HEK293 (cell line): Measurements from ENCODE around the gene RAB39A.

Source experiments
- GLIS1 ChIP-seq: fragments of 450-650 bp; formaldehyde crosslinking; IDR thresholded peaks from 2 replicates; pipeline ENCODE4 v1.5.1; 2016; ENCODE audit warnings: missing biosample characterization, missing genetic modification characterization
- KLF7 ChIP-seq: fragments of 450-650 bp; formaldehyde crosslinking; IDR thresholded peaks from 2 replicates; pipeline ENCODE4 v1.5.1; 2016; ENCODE audit warnings: missing biosample characterization, missing genetic modification characterization, borderline replicate concordance
- MEIS1 ChIP-seq: sonication (generic); formaldehyde crosslinking; IDR thresholded peaks from 2 replicates; pipeline ENCODE4 v1.8.1; 2022; ENCODE audit warnings: missing genetic modification reagents, mild to moderate bottlenecking, borderline replicate concordance
- PRDM1 ChIP-seq: fragments of 450-650 bp; formaldehyde crosslinking; IDR thresholded peaks from 2 replicates; pipeline ENCODE4; 2016; ENCODE audit warnings: missing biosample characterization, missing genetic modification characterization
- SCRT2 ChIP-seq: fragments of 450-650 bp; formaldehyde crosslinking; IDR thresholded peaks from 2 replicates; pipeline ENCODE4 v1.5.1; 2016; ENCODE audit warnings: missing biosample characterization, missing genetic modification characterization
- SP3 ChIP-seq: fragments of 450-650 bp; formaldehyde crosslinking; IDR thresholded peaks from 2 replicates; pipeline ENCODE4 v1.5.1; 2016; ENCODE audit warnings: missing biosample characterization, missing genetic modification characterization
- TCF7L2 ChIP-seq: IDR thresholded peaks from 2 replicates; pipeline ENCODE4 v1.6.1; 2011; ENCODE audit warnings: low read depth, mild to moderate bottlenecking, inconsistent platforms, low read length, moderate library complexity, borderline replicate concordance
- TRIM28 ChIP-seq: IDR thresholded peaks from 2 replicates; pipeline ENCODE4 v1.6.1; 2011; ENCODE audit warnings: low read length, control low read depth, borderline replicate concordance
- ZBTB17 ChIP-seq: fragments of 450-650 bp; formaldehyde crosslinking; IDR thresholded peaks from 2 replicates; pipeline ENCODE4 v1.5.1; 2016; ENCODE audit warnings: missing biosample characterization, missing genetic modification characterization
- ZFP3 ChIP-seq: fragments of 450-650 bp; formaldehyde crosslinking; IDR thresholded peaks from 2 replicates; pipeline ENCODE4 v1.5.1; 2016; ENCODE audit warnings: low read depth, missing biosample characterization, missing genetic modification characterization
- ZFP41 ChIP-seq: fragments of 450-650 bp; formaldehyde crosslinking; IDR thresholded peaks from 2 replicates; pipeline ENCODE4 v1.5.1; 2016; ENCODE audit warnings: missing biosample characterization, missing genetic modification characterization, borderline replicate concordance
- ZNF10 ChIP-seq: fragments of 450-650 bp; formaldehyde crosslinking; IDR thresholded peaks from 2 replicates; pipeline ENCODE4 v1.5.1; 2017; ENCODE audit warnings: missing biosample characterization, missing genetic modification characterization
- ZNF133 ChIP-seq: fragments of 450-650 bp; formaldehyde crosslinking; IDR thresholded peaks from 2 replicates; pipeline ENCODE4 v1.5.1; 2016; ENCODE audit warnings: missing biosample characterization, missing genetic modification characterization
- ZNF146 ChIP-seq: fragments of 450-650 bp; formaldehyde crosslinking; IDR thresholded peaks from 2 replicates; pipeline ENCODE4 v1.5.1; 2016; ENCODE audit warnings: missing biosample characterization, missing genetic modification characterization
- ZNF157 ChIP-seq: fragments of 450-650 bp; formaldehyde crosslinking; IDR thresholded peaks from 2 replicates; pipeline ENCODE4 v1.5.1; 2016; ENCODE audit warnings: missing biosample characterization, missing genetic modification characterization
- ZNF184 ChIP-seq: fragments of 450-650 bp; IDR thresholded peaks from 2 replicates; pipeline ENCODE4 v1.5.1; 2018; ENCODE audit warnings: missing biosample characterization, mild to moderate bottlenecking, missing genetic modification characterization
- ZNF239 ChIP-seq: fragments of 450-650 bp; formaldehyde crosslinking; IDR thresholded peaks from 2 replicates; pipeline ENCODE4 v1.5.1; 2016; ENCODE audit warnings: missing biosample characterization, missing genetic modification characterization
- ZNF266 ChIP-seq: fragments of 450-650 bp; formaldehyde crosslinking; IDR thresholded peaks from 2 replicates; pipeline ENCODE4 v1.5.1; 2016; ENCODE audit warnings: missing biosample characterization, missing genetic modification characterization, low read depth
- ZNF341 ChIP-seq: fragments of 450-650 bp; formaldehyde crosslinking; IDR thresholded peaks from 2 replicates; pipeline ENCODE4; 2016; ENCODE audit warnings: low read depth, missing biosample characterization, missing genetic modification characterization
- ZNF391 ChIP-seq: fragments of 450-650 bp; formaldehyde crosslinking; IDR thresholded peaks from 2 replicates; pipeline ENCODE4 v1.5.1; 2016; ENCODE audit warnings: low read depth, missing biosample characterization, missing genetic modification characterization, borderline replicate concordance
- ZSCAN23 ChIP-seq: fragments of 450-650 bp; formaldehyde crosslinking; IDR thresholded peaks from 2 replicates; pipeline ENCODE4 v1.5.1; 2016; ENCODE audit warnings: missing biosample characterization, missing genetic modification characterization
- TF ChIP-seq, protein P1 (sequence below): fragments of 450-650 bp; formaldehyde crosslinking; IDR thresholded peaks from 2 replicates; pipeline ENCODE4 v1.5.1; 2016; ENCODE audit warnings: missing biosample characterization, missing genetic modification characterization, borderline replicate concordance
- TF ChIP-seq, protein P2 (sequence below): fragments of 450-650 bp; formaldehyde crosslinking; IDR thresholded peaks from 2 replicates; pipeline ENCODE4 v1.5.0; 2017; ENCODE audit warnings: missing biosample characterization, missing genetic modification characterization, borderline replicate concordance
- TF ChIP-seq, protein P3 (sequence below): fragments of 450-650 bp; formaldehyde crosslinking; IDR thresholded peaks from 2 replicates; pipeline ENCODE4 v1.5.1; 2016; ENCODE audit warnings: missing biosample characterization, missing genetic modification characterization
- TF ChIP-seq, protein P4 (sequence below): fragments of 450-650 bp; formaldehyde crosslinking; IDR thresholded peaks from 2 replicates; pipeline ENCODE4 v1.5.1; 2016; ENCODE audit warnings: missing biosample characterization, missing genetic modification characterization
- TF ChIP-seq, protein P5 (sequence below): fragments of 450-650 bp; formaldehyde crosslinking; IDR thresholded peaks from 2 replicates; pipeline ENCODE4 v1.5.1; 2016; ENCODE audit warnings: missing biosample characterization, missing genetic modification characterization

The RAB39A gene

DNA sequence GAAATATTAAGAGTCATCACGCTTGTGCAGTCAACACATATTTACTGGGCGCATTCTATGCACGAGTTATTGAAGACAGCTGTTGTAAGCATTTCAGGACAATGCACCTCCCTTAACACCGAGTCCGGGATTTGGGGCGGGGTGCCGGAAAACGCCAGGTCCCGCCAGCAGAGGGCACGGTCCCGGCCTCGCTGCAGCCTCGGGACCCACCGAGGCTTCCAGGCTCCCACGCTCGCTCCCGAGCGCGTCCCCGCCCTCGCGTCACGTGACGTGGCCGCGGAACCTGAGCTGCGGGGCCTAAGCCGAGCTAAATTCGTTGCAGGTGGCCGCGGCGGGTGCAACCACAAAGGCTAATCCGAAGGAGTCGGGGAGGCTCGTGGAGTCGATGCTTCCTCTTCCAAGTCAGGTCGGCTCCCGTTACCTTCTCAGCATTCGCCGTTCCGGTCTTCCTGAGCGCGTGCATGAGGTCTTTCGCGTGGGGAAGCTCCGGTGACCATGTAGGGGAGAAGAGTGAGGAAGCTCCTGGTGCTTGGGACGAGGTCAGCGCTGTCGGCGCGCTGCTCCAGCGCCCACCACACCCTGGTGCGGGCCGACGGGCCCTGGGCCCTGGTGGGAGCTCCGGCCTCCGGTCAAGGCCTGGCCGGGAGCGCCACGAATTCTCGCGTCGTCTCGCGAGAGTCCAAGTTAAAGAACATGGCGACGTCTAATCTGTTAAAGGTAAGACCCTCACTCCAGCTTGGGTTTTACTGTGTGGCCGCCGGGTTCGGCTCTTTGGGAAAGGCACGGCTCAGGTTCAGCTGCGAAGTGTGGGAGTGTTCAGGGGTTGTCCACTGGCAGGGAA is 80.6 kb downstream of the RAB39A start, which contains the start of gene CUL5 (continued):
- TF ChIP-seq, protein P1, sequence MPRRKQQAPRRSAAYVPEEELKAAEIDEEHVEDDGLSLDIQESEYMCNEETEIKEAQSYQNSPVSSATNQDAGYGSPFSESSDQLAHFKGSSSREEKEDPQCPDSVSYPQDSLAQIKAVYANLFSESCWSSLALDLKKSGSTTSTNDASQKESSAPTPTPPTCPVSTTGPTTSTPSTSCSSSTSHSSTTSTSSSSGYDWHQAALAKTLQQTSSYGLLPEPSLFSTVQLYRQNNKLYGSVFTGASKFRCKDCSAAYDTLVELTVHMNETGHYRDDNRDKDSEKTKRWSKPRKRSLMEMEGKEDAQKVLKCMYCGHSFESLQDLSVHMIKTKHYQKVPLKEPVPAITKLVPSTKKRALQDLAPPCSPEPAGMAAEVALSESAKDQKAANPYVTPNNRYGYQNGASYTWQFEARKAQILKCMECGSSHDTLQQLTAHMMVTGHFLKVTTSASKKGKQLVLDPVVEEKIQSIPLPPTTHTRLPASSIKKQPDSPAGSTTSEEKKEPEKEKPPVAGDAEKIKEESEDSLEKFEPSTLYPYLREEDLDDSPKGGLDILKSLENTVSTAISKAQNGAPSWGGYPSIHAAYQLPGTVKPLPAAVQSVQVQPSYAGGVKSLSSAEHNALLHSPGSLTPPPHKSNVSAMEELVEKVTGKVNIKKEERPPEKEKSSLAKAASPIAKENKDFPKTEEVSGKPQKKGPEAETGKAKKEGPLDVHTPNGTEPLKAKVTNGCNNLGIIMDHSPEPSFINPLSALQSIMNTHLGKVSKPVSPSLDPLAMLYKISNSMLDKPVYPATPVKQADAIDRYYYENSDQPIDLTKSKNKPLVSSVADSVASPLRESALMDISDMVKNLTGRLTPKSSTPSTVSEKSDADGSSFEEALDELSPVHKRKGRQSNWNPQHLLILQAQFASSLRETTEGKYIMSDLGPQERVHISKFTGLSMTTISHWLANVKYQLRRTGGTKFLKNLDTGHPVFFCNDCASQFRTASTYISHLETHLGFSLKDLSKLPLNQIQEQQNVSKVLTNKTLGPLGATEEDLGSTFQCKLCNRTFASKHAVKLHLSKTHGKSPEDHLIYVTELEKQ (tag by site-specific recombination), result no peak
- TF ChIP-seq, protein P2, sequence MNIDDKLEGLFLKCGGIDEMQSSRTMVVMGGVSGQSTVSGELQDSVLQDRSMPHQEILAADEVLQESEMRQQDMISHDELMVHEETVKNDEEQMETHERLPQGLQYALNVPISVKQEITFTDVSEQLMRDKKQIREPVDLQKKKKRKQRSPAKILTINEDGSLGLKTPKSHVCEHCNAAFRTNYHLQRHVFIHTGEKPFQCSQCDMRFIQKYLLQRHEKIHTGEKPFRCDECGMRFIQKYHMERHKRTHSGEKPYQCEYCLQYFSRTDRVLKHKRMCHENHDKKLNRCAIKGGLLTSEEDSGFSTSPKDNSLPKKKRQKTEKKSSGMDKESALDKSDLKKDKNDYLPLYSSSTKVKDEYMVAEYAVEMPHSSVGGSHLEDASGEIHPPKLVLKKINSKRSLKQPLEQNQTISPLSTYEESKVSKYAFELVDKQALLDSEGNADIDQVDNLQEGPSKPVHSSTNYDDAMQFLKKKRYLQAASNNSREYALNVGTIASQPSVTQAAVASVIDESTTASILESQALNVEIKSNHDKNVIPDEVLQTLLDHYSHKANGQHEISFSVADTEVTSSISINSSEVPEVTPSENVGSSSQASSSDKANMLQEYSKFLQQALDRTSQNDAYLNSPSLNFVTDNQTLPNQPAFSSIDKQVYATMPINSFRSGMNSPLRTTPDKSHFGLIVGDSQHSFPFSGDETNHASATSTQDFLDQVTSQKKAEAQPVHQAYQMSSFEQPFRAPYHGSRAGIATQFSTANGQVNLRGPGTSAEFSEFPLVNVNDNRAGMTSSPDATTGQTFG, result no peak
- TF ChIP-seq PRDM1 (no peak), MEIS1 (CRISPR knock-in tag) (no peak), ZBTB17 (peak; percentile 85), ZNF391 (0 out of 2 replicates have a peak, but pooled peaks have one; percentile 81), ZNF10 (peak; percentile 66; the same call in 1 of the 2 replicates), ZNF266 (tag by site-specific recombination) (no peak), TCF7L2 (no peak), KLF7 (tag by site-specific recombination) (peak; percentile 78; the same call in 1 of the 2 replicates), TRIM28 (peak; percentile 71; the same call in 1 of the 2 replicates), ZNF146 (0 out of 2 replicates have a peak, but pooled peaks have one; percentile 15), ZNF341 (tag by site-specific recombination) (peak; percentile 85), ZNF133 (tag by site-specific recombination) (0 out of 2 replicates have a peak, but pooled peaks have one; percentile 13), ZSCAN23 (tag by site-specific recombination) (peak; percentile 51; the same call in 1 of the 2 replicates), ZNF157 (tag by site-specific recombination) (no peak), SCRT2 (tag by site-specific recombination) (peak; percentile 49), ZNF184 (no peak), GLIS1 (peak; percentile 81), ZFP41 (no peak), ZFP3 (no peak), SP3 (tag by site-specific recombination) (peak; percentile 44; the same call in 1 of the 2 replicates), ZNF239 (tag by site-specific recombination) (0 out of 2 replicates have a peak, but pooled peaks have one; percentile 68)
- TF ChIP-seq, protein P3, sequence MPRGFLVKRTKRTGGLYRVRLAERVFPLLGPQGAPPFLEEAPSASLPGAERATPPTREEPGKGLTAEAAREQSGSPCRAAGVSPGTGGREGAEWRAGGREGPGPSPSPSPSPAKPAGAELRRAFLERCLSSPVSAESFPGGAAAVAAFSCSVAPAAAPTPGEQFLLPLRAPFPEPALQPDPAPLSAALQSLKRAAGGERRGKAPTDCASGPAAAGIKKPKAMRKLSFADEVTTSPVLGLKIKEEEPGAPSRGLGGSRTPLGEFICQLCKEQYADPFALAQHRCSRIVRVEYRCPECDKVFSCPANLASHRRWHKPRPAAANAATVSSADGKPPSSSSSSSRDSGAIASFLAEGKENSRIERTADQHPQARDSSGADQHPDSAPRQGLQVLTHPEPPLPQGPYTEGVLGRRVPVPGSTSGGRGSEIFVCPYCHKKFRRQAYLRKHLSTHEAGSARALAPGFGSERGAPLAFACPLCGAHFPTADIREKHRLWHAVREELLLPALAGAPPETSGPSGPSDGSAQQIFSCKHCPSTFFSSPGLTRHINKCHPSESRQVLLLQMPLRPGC (tag by site-specific recombination), result peak; percentile 56; the same call in 1 of the 2 replicates
- TF ChIP-seq, protein P4, sequence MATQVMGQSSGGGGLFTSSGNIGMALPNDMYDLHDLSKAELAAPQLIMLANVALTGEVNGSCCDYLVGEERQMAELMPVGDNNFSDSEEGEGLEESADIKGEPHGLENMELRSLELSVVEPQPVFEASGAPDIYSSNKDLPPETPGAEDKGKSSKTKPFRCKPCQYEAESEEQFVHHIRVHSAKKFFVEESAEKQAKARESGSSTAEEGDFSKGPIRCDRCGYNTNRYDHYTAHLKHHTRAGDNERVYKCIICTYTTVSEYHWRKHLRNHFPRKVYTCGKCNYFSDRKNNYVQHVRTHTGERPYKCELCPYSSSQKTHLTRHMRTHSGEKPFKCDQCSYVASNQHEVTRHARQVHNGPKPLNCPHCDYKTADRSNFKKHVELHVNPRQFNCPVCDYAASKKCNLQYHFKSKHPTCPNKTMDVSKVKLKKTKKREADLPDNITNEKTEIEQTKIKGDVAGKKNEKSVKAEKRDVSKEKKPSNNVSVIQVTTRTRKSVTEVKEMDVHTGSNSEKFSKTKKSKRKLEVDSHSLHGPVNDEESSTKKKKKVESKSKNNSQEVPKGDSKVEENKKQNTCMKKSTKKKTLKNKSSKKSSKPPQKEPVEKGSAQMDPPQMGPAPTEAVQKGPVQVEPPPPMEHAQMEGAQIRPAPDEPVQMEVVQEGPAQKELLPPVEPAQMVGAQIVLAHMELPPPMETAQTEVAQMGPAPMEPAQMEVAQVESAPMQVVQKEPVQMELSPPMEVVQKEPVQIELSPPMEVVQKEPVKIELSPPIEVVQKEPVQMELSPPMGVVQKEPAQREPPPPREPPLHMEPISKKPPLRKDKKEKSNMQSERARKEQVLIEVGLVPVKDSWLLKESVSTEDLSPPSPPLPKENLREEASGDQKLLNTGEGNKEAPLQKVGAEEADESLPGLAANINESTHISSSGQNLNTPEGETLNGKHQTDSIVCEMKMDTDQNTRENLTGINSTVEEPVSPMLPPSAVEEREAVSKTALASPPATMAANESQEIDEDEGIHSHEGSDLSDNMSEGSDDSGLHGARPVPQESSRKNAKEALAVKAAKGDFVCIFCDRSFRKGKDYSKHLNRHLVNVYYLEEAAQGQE (tag by site-specific recombination), result no peak
- TF ChIP-seq, protein P5, sequence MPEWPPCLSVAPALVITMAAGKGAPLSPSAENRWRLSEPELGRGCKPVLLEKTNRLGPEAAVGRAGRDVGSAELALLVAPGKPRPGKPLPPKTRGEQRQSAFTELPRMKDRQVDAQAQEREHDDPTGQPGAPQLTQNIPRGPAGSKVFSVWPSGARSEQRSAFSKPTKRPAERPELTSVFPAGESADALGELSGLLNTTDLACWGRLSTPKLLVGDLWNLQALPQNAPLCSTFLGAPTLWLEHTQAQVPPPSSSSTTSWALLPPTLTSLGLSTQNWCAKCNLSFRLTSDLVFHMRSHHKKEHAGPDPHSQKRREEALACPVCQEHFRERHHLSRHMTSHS (tag by site-specific recombination), result no peak
